Activated naive CD4-positive, alpha-beta T cell treated with anti-CD3 and anti-CD28 coated beads, Interleukin-2, amount 10 ng/mL, durations not matched to agents 7 days and 5 days (primary cell): ENCODE results near the gene USP15.
A peak's percentile ranks its signal among the peaks of the same experiment; 100 is the strongest.

Experiments
- CTCF ChIA-PET: fragments of 350-600 bp; sonication (Branson Sonifier 250); formaldehyde crosslinking; loops from one replicate; lab custom pipeline; 2021; ENCODE audit warnings: antibody characterized with exemption; lab: Charles Lee
- DNase-seq: peaks from one replicate; pipeline ENCODE4 v3.0.0-alpha.2; 2020
- H3K27ac Mint-ChIP-seq: one replicate; pipeline ENCODE4 v1.8.0; 2021; ENCODE audit warnings: mild to moderate bottlenecking, moderate library complexity, mixed read lengths
- H3K27me3 Mint-ChIP-seq: one replicate; pipeline ENCODE4 v1.8.0; 2021; ENCODE audit warnings: mild to moderate bottlenecking, mixed read lengths
- H3K36me3 Mint-ChIP-seq: one replicate; pipeline ENCODE4 v1.8.0; 2021; ENCODE audit warnings: mixed read lengths
- H3K4me1 Mint-ChIP-seq: one replicate; pipeline ENCODE4 v1.8.0; 2021; ENCODE audit warnings: mixed read lengths
- H3K4me3 Mint-ChIP-seq: one replicate; pipeline ENCODE4 v1.8.0; 2021; ENCODE audit warnings: mild to moderate bottlenecking, moderate library complexity, mixed read lengths
- H3K9me3 Mint-ChIP-seq: one replicate; pipeline ENCODE4 v1.8.0; 2021; ENCODE audit warnings: mixed read lengths

The USP15 gene

GRCh38 chr12:62248873-62249272, 11.3 kb upstream of the USP15 start:
- Mint-ChIP-seq H3K4me3 (no peak overlapping the region), H3K4me1 (peaks cover 44% of the 10 kb centered on the region), H3K36me3 (peaks cover 23% of the 10 kb centered on the region), H3K27me3 (no peaks in the 10 kb centered on the region), H3K27ac (no peak overlapping the region), H3K9me3 (peaks cover 4% of the 10 kb centered on the region)
- CTCF ChIA-PET, result interaction anchor here (0.7 kb wide), 1 partner anchor 221 kb away, joined by 4 read pairs; no protein-coding TSS in a partner anchor
- no peak for DNase-seq

- Mint-ChIP-seq H3K36me3 (peaks cover 23% of the 10 kb centered on the region), H3K9me3 (peaks cover 4% of the 10 kb centered on the region), H3K4me3 (no peak overlapping the region), H3K27ac (no peak overlapping the region), H3K4me1 (peaks cover 44% of the 10 kb centered on the region), H3K27me3 (no peaks in the 10 kb centered on the region)
- CTCF ChIA-PET, result interaction anchor here (0.7 kb wide), 1 partner anchor 221 kb away, joined by 4 read pairs; no protein-coding TSS in a partner anchor
- DNase-seq, result no peak
Measured at GRCh38 chr12:62249419-62249818, 10.8 kb upstream of the USP15 start.

DNA sequence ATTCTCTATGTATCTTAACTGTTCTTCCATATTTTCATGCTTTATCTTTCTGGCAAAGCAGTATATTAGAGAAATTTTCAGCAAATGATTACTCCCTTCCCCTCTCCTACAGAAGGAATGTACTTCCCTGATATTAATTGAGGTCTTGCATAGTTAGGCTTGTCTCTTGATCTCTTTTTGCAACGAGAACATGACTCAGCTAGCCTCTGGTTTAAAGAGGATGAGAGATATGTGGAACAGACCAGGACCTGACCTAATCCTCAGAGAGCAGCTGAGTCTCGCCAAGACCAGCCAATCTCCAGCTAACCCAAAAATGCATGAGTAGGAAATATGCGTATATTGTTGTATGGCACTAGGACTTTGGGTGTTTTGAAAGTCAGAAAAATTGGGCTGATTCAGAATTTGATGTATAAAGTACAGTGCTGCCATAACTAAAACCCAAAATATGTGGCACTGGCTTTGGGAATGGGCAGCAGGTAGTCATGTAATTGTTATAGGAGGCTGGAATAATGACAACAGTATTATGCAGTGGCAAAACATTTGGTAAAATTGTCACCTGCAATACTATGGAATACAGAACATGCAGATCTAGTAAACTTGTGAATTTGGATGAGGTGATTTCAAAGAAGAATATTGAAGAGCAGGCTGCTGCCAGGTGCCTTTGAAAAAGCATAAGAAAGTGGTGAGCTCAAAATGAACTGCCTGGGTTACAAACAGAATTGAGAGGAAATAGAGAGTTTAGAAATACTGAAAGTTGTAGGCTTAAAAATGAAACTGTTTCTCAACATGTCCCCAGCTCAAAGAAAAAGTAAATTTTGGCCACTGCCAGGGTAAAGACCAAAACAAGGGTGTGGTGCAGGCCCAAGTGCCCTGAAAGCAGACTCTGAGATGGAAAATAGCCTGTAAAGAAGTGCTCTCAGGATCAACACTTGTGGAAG, 9.3 kb upstream of the USP15 start:
- CTCF ChIA-PET, result interaction anchor here (1.0 kb wide), 1 partner anchor 9 kb away, joined by 10 read pairs; the partner anchor contains the start of gene USP15
- peaks cover 26% of the 10 kb centered on the region for H3K36me3 Mint-ChIP-seq
- H3K4me1 Mint-ChIP-seq, result peaks cover 44% of the 10 kb centered on the region
- no peaks in the 10 kb centered on the region for H3K27me3 Mint-ChIP-seq
- peak overlapping the region; percentile 99 for H3K27ac Mint-ChIP-seq
- peaks cover 4% of the 10 kb centered on the region for H3K9me3 Mint-ChIP-seq
- H3K4me3 Mint-ChIP-seq, result peak overlapping the region; percentile 37
- peak; percentile 45 for DNase-seq

DNA sequence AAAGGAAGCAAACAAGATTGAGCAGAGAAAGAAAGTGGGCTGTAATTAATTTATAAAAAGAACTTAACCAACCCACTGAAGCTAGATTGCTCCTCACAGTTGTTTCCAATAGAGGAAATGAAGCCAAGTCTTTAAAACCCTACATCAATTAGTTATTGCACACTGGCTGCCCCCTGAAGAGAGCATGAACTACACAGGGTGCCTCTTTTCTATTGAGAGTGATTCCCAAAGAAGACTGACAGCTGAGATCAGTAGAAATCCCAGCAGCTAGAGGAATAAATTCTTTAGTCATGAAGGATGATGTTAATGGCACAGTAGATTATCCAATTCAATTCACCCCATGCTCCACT, 8.6 kb upstream of the USP15 start:
- Mint-ChIP-seq H3K27ac (peak overlapping the region; percentile 99), H3K27me3 (no peaks in the 10 kb centered on the region), H3K36me3 (peaks cover 30% of the 10 kb centered on the region), H3K4me1 (peaks cover 47% of the 10 kb centered on the region), H3K4me3 (peak overlapping the region; percentile 37), H3K9me3 (peaks cover 4% of the 10 kb centered on the region)
- CTCF ChIA-PET, result interaction anchor here (1.0 kb wide), 1 partner anchor 8 kb away, joined by 10 read pairs; the partner anchor contains the start of gene USP15
- DNase-seq, result no peak

GRCh38 chr12:62252576-62252975, 7.6 kb upstream of the USP15 start:
- Mint-ChIP-seq H3K27me3 (no peaks in the 10 kb centered on the region), H3K27ac (peak overlapping the region; percentile 99), H3K9me3 (peaks cover 4% of the 10 kb centered on the region), H3K4me1 (peaks cover 57% of the 10 kb centered on the region), H3K36me3 (peaks cover 35% of the 10 kb centered on the region), H3K4me3 (no peak overlapping the region)
- CTCF ChIA-PET, result no interaction called here
- no peak for DNase-seq

- Mint-ChIP-seq H3K27me3 (no peaks in the 10 kb centered on the region), H3K4me1 (peaks cover 59% of the 10 kb centered on the region), H3K27ac (no peak overlapping the region), H3K9me3 (peaks cover 4% of the 10 kb centered on the region), H3K36me3 (peaks cover 35% of the 10 kb centered on the region), H3K4me3 (no peak overlapping the region)
- CTCF ChIA-PET, result no interaction called here
- DNase-seq, result no peak
Measured at GRCh38 chr12:62254967-62255366, 5.2 kb upstream of the USP15 start.

DNA sequence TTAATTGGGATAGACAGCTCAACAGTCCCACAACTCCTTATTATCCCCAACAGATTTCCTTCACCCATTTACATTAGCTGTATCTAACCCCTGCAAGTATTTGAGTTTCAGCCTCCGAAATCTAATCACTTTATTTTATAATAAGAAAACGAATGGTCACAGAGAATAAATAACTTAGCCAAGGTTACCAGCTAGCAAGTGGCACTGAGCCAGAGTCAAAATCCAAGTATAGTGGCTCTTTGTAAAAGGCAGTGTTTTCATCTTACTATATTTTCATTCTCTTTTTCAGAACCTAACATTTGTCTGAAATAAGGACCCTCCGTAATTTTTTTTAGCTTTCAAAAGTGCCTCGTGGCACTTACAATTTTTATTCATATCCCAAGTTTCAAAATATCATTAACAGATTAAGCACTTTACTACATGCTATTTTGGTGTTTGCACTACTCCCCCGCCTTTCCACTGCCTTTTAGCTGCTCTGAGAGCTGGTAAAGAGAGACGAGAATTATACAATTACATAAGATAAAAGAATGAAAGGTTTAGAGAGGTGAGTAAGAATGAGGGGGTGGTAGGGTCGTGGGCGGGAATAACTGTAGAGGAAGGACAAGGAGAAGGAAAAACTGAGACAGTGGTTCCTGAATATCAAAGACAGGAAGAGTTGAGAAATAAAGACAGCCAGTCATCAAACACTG, 3.7 kb upstream of the USP15 start:
- peaks cover 44% of the 10 kb centered on the region for H3K4me1 Mint-ChIP-seq
- H3K36me3 Mint-ChIP-seq, result peaks cover 35% of the 10 kb centered on the region
- DNase-seq, result no peak
- H3K27ac Mint-ChIP-seq, result peak overlapping the region; percentile 47
- peaks cover 4% of the 10 kb centered on the region for H3K9me3 Mint-ChIP-seq
- no peaks in the 10 kb centered on the region for H3K27me3 Mint-ChIP-seq
- H3K4me3 Mint-ChIP-seq, result peak overlapping the region; percentile 19
- CTCF ChIA-PET, result no interaction called here

DNA sequence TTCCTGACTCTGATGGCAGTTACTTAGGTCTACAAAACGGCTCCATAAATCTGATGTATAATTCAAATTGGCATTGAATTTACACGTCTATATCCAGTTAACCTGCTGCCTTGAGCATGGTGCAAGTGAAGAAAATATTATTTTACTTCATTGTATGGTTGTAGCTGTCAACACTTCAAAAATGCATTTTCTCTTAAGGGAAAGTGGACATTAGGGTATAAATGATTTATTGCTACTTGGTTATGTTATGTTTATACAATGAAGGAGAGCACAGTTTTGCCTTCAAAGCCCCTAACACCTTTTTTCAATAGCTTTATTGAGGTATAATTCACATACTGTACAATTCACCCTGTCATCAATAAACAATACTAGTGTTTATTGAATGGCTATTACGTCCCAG, 2.0 kb upstream of the USP15 start:
- CTCF ChIA-PET, result no interaction called here
- H3K4me1 Mint-ChIP-seq, result peaks cover 33% of the 10 kb centered on the region

GRCh38 chr12:62258941-62259630, 1.1 kb upstream of the USP15 start:
- Mint-ChIP-seq H3K27me3 (no peaks in the 10 kb centered on the region), H3K27ac (peak overlapping the region; percentile 97), H3K36me3 (peaks cover 25% of the 10 kb centered on the region), H3K4me1 (peaks cover 41% of the 10 kb centered on the region), H3K9me3 (no peaks in the 10 kb centered on the region), H3K4me3 (peak overlapping the region; percentile 88)
- peak; percentile 38 for DNase-seq
- CTCF ChIA-PET, result interaction anchor here (1.4 kb wide), 1 partner anchor 8 kb away, joined by 10 read pairs; no protein-coding TSS in a partner anchor

More for the DNA sequence above, 2.0 kb upstream of the USP15 start:
- H3K4me3 Mint-ChIP-seq, result peak overlapping the region; percentile 88
- DNase-seq, result no peak
- H3K27me3 Mint-ChIP-seq, result no peaks in the 10 kb centered on the region
- peak overlapping the region; percentile 97 for H3K27ac Mint-ChIP-seq
- H3K36me3 Mint-ChIP-seq, result peaks cover 25% of the 10 kb centered on the region
- H3K9me3 Mint-ChIP-seq, result no peaks in the 10 kb centered on the region

- Mint-ChIP-seq H3K27ac (peak overlapping the region; percentile 97), H3K4me3 (peak overlapping the region; percentile 88), H3K9me3 (no peaks in the 10 kb centered on the region), H3K36me3 (peaks cover 28% of the 10 kb centered on the region), H3K27me3 (no peaks in the 10 kb centered on the region), H3K4me1 (peaks cover 46% of the 10 kb centered on the region)
- CTCF ChIA-PET, result interaction anchor here (1.4 kb wide), 1 partner anchor 8 kb away, joined by 10 read pairs; no protein-coding TSS in a partner anchor
- DNase-seq, result no peak
Measured at GRCh38 chr12:62259631-62259992, 592 bp upstream of the USP15 start.

- peaks cover 31% of the 10 kb centered on the region for H3K36me3 Mint-ChIP-seq
- no peaks in the 10 kb centered on the region for H3K9me3 Mint-ChIP-seq
- no peaks in the 10 kb centered on the region for H3K27me3 Mint-ChIP-seq
- CTCF ChIA-PET, result no interaction called here
- peak overlapping the region; percentile 88 for H3K4me3 Mint-ChIP-seq
- DNase-seq, result peak; percentile 86
- peaks cover 57% of the 10 kb centered on the region for H3K4me1 Mint-ChIP-seq
- peak overlapping the region; percentile 97 for H3K27ac Mint-ChIP-seq
Measured at GRCh38 chr12:62260733-62261683, 804 bp downstream of the USP15 start.

GRCh38 chr12:62261876-62262517, 1.8 kb downstream of the USP15 start:
- no peak for DNase-seq
- peaks cover 57% of the 10 kb centered on the region for H3K4me1 Mint-ChIP-seq
- CTCF ChIA-PET, result no interaction called here
- peaks cover 30% of the 10 kb centered on the region for H3K36me3 Mint-ChIP-seq
- peak overlapping the region; percentile 97 for H3K27ac Mint-ChIP-seq
- peak overlapping the region; percentile 88 for H3K4me3 Mint-ChIP-seq
- no peaks in the 10 kb centered on the region for H3K27me3 Mint-ChIP-seq
- no peaks in the 10 kb centered on the region for H3K9me3 Mint-ChIP-seq

GRCh38 chr12:62263232-62263631, 3.0 kb downstream of the USP15 start:
- no peak for DNase-seq
- H3K36me3 Mint-ChIP-seq, result peaks cover 34% of the 10 kb centered on the region
- H3K27me3 Mint-ChIP-seq, result no peaks in the 10 kb centered on the region
- CTCF ChIA-PET, result no interaction called here
- H3K4me1 Mint-ChIP-seq, result peaks cover 55% of the 10 kb centered on the region
- H3K9me3 Mint-ChIP-seq, result no peaks in the 10 kb centered on the region
- H3K27ac Mint-ChIP-seq, result peak overlapping the region; percentile 93
- H3K4me3 Mint-ChIP-seq, result peak overlapping the region; percentile 88
